ENCODE measurements around the gene ZCWPW1. TPM values are rescaled to one million over a fixed set of nuclear protein-coding genes. Genes with fewer than 3 reads are reported as not detected.

The ZCWPW1 gene
- total and polyA plus RNA-seq, 2 experiments from 2014 or later = 0.59 to 2.7 TPM

GRCh38 chr7:100475549-100475948 is 47.0 kb upstream of the ZCWPW1 start:
- no peak for TF ChIP-seq ZNF462 (CRISPR knock-in tag; IDR thresholded peaks at IDR 0.05)
- no peak for TF ChIP-seq CREB1 (CRISPR knock-in tag; IDR thresholded peaks at IDR 0.05; ENCODE audit: low read depth)
- no peak for TF ChIP-seq REST (IDR thresholded peaks at IDR 0.05; ENCODE audit: unreplicated experiment)
- TF ChIP-seq ZNF331 (CRISPR knock-in tag; IDR thresholded peaks at IDR 0.05; ENCODE audit: low read depth) = no peak
- TF ChIP-seq EZH2phosphoT487 (IDR thresholded peaks at IDR 0.05; ENCODE audit: unreplicated experiment) = no peak
- no peak for TF ChIP-seq STAT1 (IDR thresholded peaks at IDR 0.05; ENCODE audit: unreplicated experiment)
- TF ChIP-seq CTCF (conservative IDR thresholded peaks at IDR 0.05; ENCODE audit: low read depth in 2 of 2) = no peak
- no peak for TF ChIP-seq ETS1 (IDR thresholded peaks at IDR 0.05)
- H3K27ac Mint-ChIP-seq = no peak overlapping the region
- peaks cover 17% of the 10 kb centered on the region for H3K4me1 ChIP-seq (ENCODE audit: insufficient read depth)
- no peak overlapping the region for H3K27ac ChIP-seq (ENCODE audit: low read depth)
- peak overlapping the region; percentile 32; the same call in 1 of the 2 replicates for H3K4me3 ChIP-seq
- H3K9me2 ChIP-seq (ENCODE audit: insufficient read depth) = no peaks in the 10 kb centered on the region
- no peaks in the 10 kb centered on the region; the same call in 1 of the 2 replicates for H3F3A ChIP-seq (replicated peaks; ENCODE audit: low read depth)
- peaks cover 28% of the 10 kb centered on the region for H3K4me1 Mint-ChIP-seq
- no peaks in the 10 kb centered on the region; the same call in 2 of the 3 replicates for H3K9me3 Mint-ChIP-seq
- H3K79me2 ChIP-seq (replicated peaks; ENCODE audit: insufficient read depth) = no peaks in the 10 kb centered on the region; the same call in 1 of the 2 replicates
- H3K36me3 ChIP-seq (ENCODE audit: insufficient read depth) = no peaks in the 10 kb centered on the region; the same call in 1 of the 2 replicates
- DNase-seq (ENCODE audit: low spot score) (no peak), ATAC-seq (no peak)
- no peak overlapping the region for H2AFZ ChIP-seq
- peaks cover 5% of the 10 kb centered on the region; the same call in 2 of the 3 replicates for H3K36me3 Mint-ChIP-seq (ENCODE audit: low read depth)
- no peaks in the 10 kb centered on the region for H3K27me3 ChIP-seq (ENCODE audit: insufficient read depth)
- peak overlapping the region; percentile 28; the same call in 1 of the 3 replicates for H3K4me3 Mint-ChIP-seq
- H3K27me3 Mint-ChIP-seq (ENCODE audit: insufficient read depth, low read depth, poor library complexity) = peaks cover 12% of the 10 kb centered on the region
- peak overlapping the region; percentile 65 for H3K4me2 ChIP-seq
- H4K20me1 ChIP-seq (replicated peaks; ENCODE audit: insufficient read depth) = peaks cover 3% of the 10 kb centered on the region; the same call in 1 of the 2 replicates

Measured in GM23338 (cell line).